Astrocyte (in vitro differentiated cells and primary cell): ENCODE results near the gene OSBPL1A.

Experiments
- EZH2 ChIP-seq: IDR thresholded peaks from 2 replicates; pipeline ENCODE4 v1.6.1; 2012; ENCODE audit warnings: mild to moderate bottlenecking, low read length, inconsistent platforms; ENCODE audit not compliant: insufficient read depth
- TF ChIP-seq, protein P1 (sequence below): IDR thresholded peaks from 2 replicates; pipeline ENCODE4 v1.5.1; 2011; ENCODE audit warnings: low read depth, mild to moderate bottlenecking, inconsistent platforms, low read length, moderate library complexity; ENCODE audit not compliant: insufficient read depth

DNA sequence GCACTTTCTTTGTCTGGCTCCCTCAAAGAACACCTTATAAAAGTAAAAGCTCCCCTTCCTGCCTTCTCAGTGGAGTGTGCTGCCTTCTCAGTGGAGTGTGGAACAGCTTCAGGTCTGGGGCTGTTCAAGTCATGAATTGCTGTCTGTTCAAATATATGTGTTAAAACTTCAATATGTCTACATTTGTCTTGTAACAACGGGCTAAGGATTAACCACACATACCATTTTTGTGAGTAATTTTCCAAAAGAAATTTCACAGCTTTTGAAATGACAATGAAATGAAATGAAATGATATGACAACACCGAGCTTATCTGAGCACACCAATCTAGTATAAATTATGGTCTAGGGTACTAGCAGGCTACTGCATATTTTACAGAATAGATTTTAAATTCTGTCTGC lies 215.8 kb downstream of the OSBPL1A start:
- TF ChIP-seq, protein P1, sequence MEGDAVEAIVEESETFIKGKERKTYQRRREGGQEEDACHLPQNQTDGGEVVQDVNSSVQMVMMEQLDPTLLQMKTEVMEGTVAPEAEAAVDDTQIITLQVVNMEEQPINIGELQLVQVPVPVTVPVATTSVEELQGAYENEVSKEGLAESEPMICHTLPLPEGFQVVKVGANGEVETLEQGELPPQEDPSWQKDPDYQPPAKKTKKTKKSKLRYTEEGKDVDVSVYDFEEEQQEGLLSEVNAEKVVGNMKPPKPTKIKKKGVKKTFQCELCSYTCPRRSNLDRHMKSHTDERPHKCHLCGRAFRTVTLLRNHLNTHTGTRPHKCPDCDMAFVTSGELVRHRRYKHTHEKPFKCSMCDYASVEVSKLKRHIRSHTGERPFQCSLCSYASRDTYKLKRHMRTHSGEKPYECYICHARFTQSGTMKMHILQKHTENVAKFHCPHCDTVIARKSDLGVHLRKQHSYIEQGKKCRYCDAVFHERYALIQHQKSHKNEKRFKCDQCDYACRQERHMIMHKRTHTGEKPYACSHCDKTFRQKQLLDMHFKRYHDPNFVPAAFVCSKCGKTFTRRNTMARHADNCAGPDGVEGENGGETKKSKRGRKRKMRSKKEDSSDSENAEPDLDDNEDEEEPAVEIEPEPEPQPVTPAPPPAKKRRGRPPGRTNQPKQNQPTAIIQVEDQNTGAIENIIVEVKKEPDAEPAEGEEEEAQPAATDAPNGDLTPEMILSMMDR = no peak
- no peak for TF ChIP-seq EZH2
